T-helper 2 cell treated with Interferon-gamma antibody and Interleukin-4, amounts not matched to agents 5 μg/mL and 100 μg/mL, for 36 hours (primary cell): Measurements from ENCODE around the gene SYNJ2BP.
"Not testable (repeated sequence)": the region's sequence is repeated elsewhere in the genome, so short reads cannot be mapped to it uniquely, and the experiment has no call there.

Source experiments
- DNase-seq: peaks from one replicate; pipeline ENCODE4 v3.0.0; 2021; ENCODE audit warnings: low spot score
- H3K27ac Mint-ChIP-seq: one replicate; pipeline ENCODE4 v1.8.0; 2021; ENCODE audit warnings: mild to moderate bottlenecking, mixed read lengths
- H3K27me3 Mint-ChIP-seq: one replicate; pipeline ENCODE4 v1.8.0; 2021; ENCODE audit warnings: low read depth, mixed read lengths
- H3K36me3 Mint-ChIP-seq: one replicate; pipeline ENCODE4 v1.8.0; 2021; ENCODE audit warnings: low read depth, mixed read lengths
- H3K4me1 Mint-ChIP-seq: one replicate; pipeline ENCODE4 v1.8.0; 2021; ENCODE audit warnings: low read depth, mixed read lengths
- H3K4me3 Mint-ChIP-seq: one replicate; pipeline ENCODE4 v1.8.0; 2022; ENCODE audit warnings: mild to moderate bottlenecking, moderate library complexity, mixed read lengths
- H3K9me3 Mint-ChIP-seq: one replicate; pipeline ENCODE4 v1.8.0; 2021; ENCODE audit warnings: mixed read lengths

The SYNJ2BP gene

GRCh38 chr14:70416725-70417349 is at the start of gene SYNJ2BP:
SYNJ2BP (minus strand) TSS chr14:70417090; CDS start chr14:70416963, 127 bp downstream.
- Mint-ChIP-seq H3K36me3 (no peaks in the 10 kb centered on the region), H3K4me1 (peaks cover 10% of the 10 kb centered on the region), H3K27ac (no peak within 1 kb of the TSS), H3K4me3 (peak within 1 kb of the TSS; percentile 92), H3K9me3 (no peaks in the 10 kb centered on the region), H3K27me3 (peaks cover 7% of the 10 kb centered on the region)
- peak; percentile 16 for DNase-seq

- Mint-ChIP-seq H3K4me1 (no peaks in the 10 kb centered on the region), H3K4me3 (no peak overlapping the region), H3K27ac (no peak overlapping the region), H3K36me3 (no peaks in the 10 kb centered on the region), H3K9me3 (no peaks in the 10 kb centered on the region), H3K27me3 (peaks cover 16% of the 10 kb centered on the region)
- no peak for DNase-seq
Observed at GRCh38 chr14:70454731-70455130, 37.8 kb upstream of the SYNJ2BP start.

GRCh38 chr14:70451874-70452273 is 35.0 kb upstream of the SYNJ2BP start, which contains the start of gene ADAM21:
ADAM21 (plus strand) TSS chr14:70452174; CDS start chr14:70457500, 5,326 bp downstream.
- Mint-ChIP-seq H3K4me3 (no peak within 1 kb of the TSS), H3K36me3 (no peaks in the 10 kb centered on the region), H3K27ac (no peak within 1 kb of the TSS), H3K27me3 (peaks cover 9% of the 10 kb centered on the region), H3K4me1 (no peaks in the 10 kb centered on the region), H3K9me3 (peaks cover 4% of the 10 kb centered on the region)
- no peak for DNase-seq

GRCh38 chr14:70448633-70449340 is 31.9 kb upstream of the SYNJ2BP start:
- no peak for DNase-seq
- Mint-ChIP-seq H3K27me3 (no peaks in the 10 kb centered on the region), H3K9me3 (peaks cover 14% of the 10 kb centered on the region), H3K4me1 (no peaks in the 10 kb centered on the region), H3K4me3 (no peak overlapping the region), H3K27ac (no peak overlapping the region), H3K36me3 (no peaks in the 10 kb centered on the region)

- no peak for DNase-seq
- peaks cover 36% of the 10 kb centered on the region for H3K9me3 Mint-ChIP-seq
- H3K36me3 Mint-ChIP-seq = no peaks in the 10 kb centered on the region
- no peaks in the 10 kb centered on the region for H3K27me3 Mint-ChIP-seq
- H3K4me3 Mint-ChIP-seq = no peak overlapping the region
- H3K4me1 Mint-ChIP-seq = no peaks in the 10 kb centered on the region
- H3K27ac Mint-ChIP-seq = no peak overlapping the region
Observed at GRCh38 chr14:70442750-70443149, 25.9 kb upstream of the SYNJ2BP start.

GRCh38 chr14:70441641-70442040 is 24.8 kb upstream of the SYNJ2BP start:
- Mint-ChIP-seq H3K27ac (no peak overlapping the region), H3K4me3 (no peak overlapping the region), H3K4me1 (no peaks in the 10 kb centered on the region), H3K36me3 (no peaks in the 10 kb centered on the region), H3K27me3 (no peaks in the 10 kb centered on the region), H3K9me3 (peaks cover 32% of the 10 kb centered on the region)
- DNase-seq = no peak

GRCh38 chr14:70436867-70437266 is 20.0 kb upstream of the SYNJ2BP start:
- DNase-seq = no peak
- Mint-ChIP-seq H3K36me3 (no peaks in the 10 kb centered on the region), H3K4me1 (no peaks in the 10 kb centered on the region), H3K27me3 (no peaks in the 10 kb centered on the region), H3K4me3 (no peak overlapping the region), H3K27ac (no peak overlapping the region), H3K9me3 (peaks cover 37% of the 10 kb centered on the region)

GRCh38 chr14:70426555-70426954 is 9.7 kb upstream of the SYNJ2BP start:
- not testable (repeated sequence) for H3K4me1 Mint-ChIP-seq, H3K27me3 Mint-ChIP-seq, H3K9me3 Mint-ChIP-seq, H3K36me3 Mint-ChIP-seq, H3K27ac Mint-ChIP-seq, H3K4me3 Mint-ChIP-seq, DNase-seq

GRCh38 chr14:70425354-70425753 is 8.5 kb upstream of the SYNJ2BP start:
- Mint-ChIP-seq H3K4me1 (no peaks in the 10 kb centered on the region), H3K27ac (no peak overlapping the region), H3K4me3 (no peak overlapping the region), H3K9me3 (no peaks in the 10 kb centered on the region), H3K27me3 (peaks cover 8% of the 10 kb centered on the region), H3K36me3 (no peaks in the 10 kb centered on the region)
- DNase-seq = no peak

GRCh38 chr14:70422538-70422937 is 5.6 kb upstream of the SYNJ2BP start:
- no peak overlapping the region for H3K27ac Mint-ChIP-seq
- no peaks in the 10 kb centered on the region for H3K9me3 Mint-ChIP-seq
- H3K4me1 Mint-ChIP-seq = peaks cover 2% of the 10 kb centered on the region
- no peak for DNase-seq
- H3K27me3 Mint-ChIP-seq = peaks cover 7% of the 10 kb centered on the region
- no peaks in the 10 kb centered on the region for H3K36me3 Mint-ChIP-seq
- no peak overlapping the region for H3K4me3 Mint-ChIP-seq

GRCh38 chr14:70419270-70419931 is 2.5 kb upstream of the SYNJ2BP start:
- not testable (repeated sequence) for H3K36me3 Mint-ChIP-seq, H3K4me3 Mint-ChIP-seq, H3K9me3 Mint-ChIP-seq, H3K27ac Mint-ChIP-seq, H3K27me3 Mint-ChIP-seq, DNase-seq
- peaks cover 10% of the 10 kb centered on the region for H3K4me1 Mint-ChIP-seq

GRCh38 chr14:70416338-70416724 is 559 bp downstream of the SYNJ2BP start:
- H3K9me3 Mint-ChIP-seq = no peaks in the 10 kb centered on the region
- H3K4me3 Mint-ChIP-seq = peak overlapping the region; percentile 92
- peaks cover 5% of the 10 kb centered on the region for H3K27me3 Mint-ChIP-seq
- H3K27ac Mint-ChIP-seq = no peak overlapping the region
- DNase-seq = no peak
- no peaks in the 10 kb centered on the region for H3K36me3 Mint-ChIP-seq
- H3K4me1 Mint-ChIP-seq = peaks cover 10% of the 10 kb centered on the region

- H3K27me3 Mint-ChIP-seq = peaks cover 5% of the 10 kb centered on the region
- no peak for DNase-seq
- peaks cover 10% of the 10 kb centered on the region for H3K4me1 Mint-ChIP-seq
- H3K9me3 Mint-ChIP-seq = no peaks in the 10 kb centered on the region
- H3K4me3 Mint-ChIP-seq = peak overlapping the region; percentile 81
- H3K36me3 Mint-ChIP-seq = no peaks in the 10 kb centered on the region
- H3K27ac Mint-ChIP-seq = no peak overlapping the region
Observed at GRCh38 chr14:70415788-70416187, 1.1 kb downstream of the SYNJ2BP start.

GRCh38 chr14:70407621-70408020 is 9.3 kb downstream of the SYNJ2BP start:
- H3K36me3 Mint-ChIP-seq = no peaks in the 10 kb centered on the region
- H3K27ac Mint-ChIP-seq = no peak overlapping the region
- no peaks in the 10 kb centered on the region for H3K27me3 Mint-ChIP-seq
- no peaks in the 10 kb centered on the region for H3K9me3 Mint-ChIP-seq
- no peak overlapping the region for H3K4me3 Mint-ChIP-seq
- no peak for DNase-seq
- H3K4me1 Mint-ChIP-seq = no peaks in the 10 kb centered on the region
